ENCODE measurements around the gene LYPLA2. TPM values are rescaled to one million over a fixed set of nuclear protein-coding genes. Genes with fewer than 3 reads are reported as not detected.

Gene LYPLA2
- total and polyA plus RNA-seq, 2 of the 8 experiments (the other 6 are each of a cell fraction or from before 2014, with no cell fraction given): 138 to 211 TPM

GRCh38 chr1:23809751-23810171, 18.8 kb downstream of the LYPLA2 start (continued):
- TF ChIP-seq, protein P1, sequence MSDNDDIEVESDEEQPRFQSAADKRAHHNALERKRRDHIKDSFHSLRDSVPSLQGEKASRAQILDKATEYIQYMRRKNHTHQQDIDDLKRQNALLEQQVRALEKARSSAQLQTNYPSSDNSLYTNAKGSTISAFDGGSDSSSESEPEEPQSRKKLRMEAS (IDR thresholded peaks at IDR 0.05): 0 out of 2 replicates have a peak, but pooled peaks have one; percentile 37
- TF ChIP-seq RAD21 (IDR thresholded peaks at IDR 0.05 in 1 of 2, conservative IDR thresholded peaks at IDR 0.05 in 1 of 2; ENCODE audit: low read depth in 2 of 2, low read length in 2 of 2) (peak; percentile 82 to 85), CREB1 (IDR thresholded peaks at IDR 0.05) (peak; percentile 75), BCL11A (IDR thresholded peaks at IDR 0.05; ENCODE audit: low read depth in 2 of 2, low read length in 2 of 2) (no peak), BACH1 (IDR thresholded peaks at IDR 0.05; ENCODE audit: low read length) (no peak), SP4 (IDR thresholded peaks at IDR 0.05; ENCODE audit: low read length) (no peak), GABPA (IDR thresholded peaks at IDR 0.05; ENCODE audit: borderline replicate concordance, insufficient read depth, low read length) (no peak; the same call in 1 of the 2 replicates), CEBPB (IDR thresholded peaks at IDR 0.05; ENCODE audit: low read depth, low read length) (no peak), PHF8 (conservative IDR thresholded peaks at IDR 0.05; ENCODE audit: low read depth, low read length) (no peak)
- TF ChIP-seq, protein P2, sequence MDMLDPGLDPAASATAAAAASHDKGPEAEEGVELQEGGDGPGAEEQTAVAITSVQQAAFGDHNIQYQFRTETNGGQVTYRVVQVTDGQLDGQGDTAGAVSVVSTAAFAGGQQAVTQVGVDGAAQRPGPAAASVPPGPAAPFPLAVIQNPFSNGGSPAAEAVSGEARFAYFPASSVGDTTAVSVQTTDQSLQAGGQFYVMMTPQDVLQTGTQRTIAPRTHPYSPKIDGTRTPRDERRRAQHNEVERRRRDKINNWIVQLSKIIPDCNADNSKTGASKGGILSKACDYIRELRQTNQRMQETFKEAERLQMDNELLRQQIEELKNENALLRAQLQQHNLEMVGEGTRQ (IDR thresholded peaks at IDR 0.05; ENCODE audit: low read length): no peak
- TF ChIP-seq, protein P3, sequence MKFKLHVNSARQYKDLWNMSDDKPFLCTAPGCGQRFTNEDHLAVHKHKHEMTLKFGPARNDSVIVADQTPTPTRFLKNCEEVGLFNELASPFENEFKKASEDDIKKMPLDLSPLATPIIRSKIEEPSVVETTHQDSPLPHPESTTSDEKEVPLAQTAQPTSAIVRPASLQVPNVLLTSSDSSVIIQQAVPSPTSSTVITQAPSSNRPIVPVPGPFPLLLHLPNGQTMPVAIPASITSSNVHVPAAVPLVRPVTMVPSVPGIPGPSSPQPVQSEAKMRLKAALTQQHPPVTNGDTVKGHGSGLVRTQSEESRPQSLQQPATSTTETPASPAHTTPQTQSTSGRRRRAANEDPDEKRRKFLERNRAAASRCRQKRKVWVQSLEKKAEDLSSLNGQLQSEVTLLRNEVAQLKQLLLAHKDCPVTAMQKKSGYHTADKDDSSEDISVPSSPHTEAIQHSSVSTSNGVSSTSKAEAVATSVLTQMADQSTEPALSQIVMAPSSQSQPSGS (IDR thresholded peaks at IDR 0.05; ENCODE audit: low read length): peak; percentile 97

Measured in H1 (cell line).